Measurements from ENCODE around the gene NEDD4L. TPM values are rescaled to one million over a fixed set of nuclear protein-coding genes. Genes with fewer than 3 reads are reported as not detected.
A peak's percentile ranks its signal among the peaks of the same experiment; 100 is the strongest.

The NEDD4L gene
- total and polyA plus RNA-seq, 8 donors, result 88.0 to 159 (median 95.2) TPM

- H3K27me3 ChIP-seq, result no peaks in the 10 kb centered on the region
- peaks cover 0 to 7% of the 10 kb centered on the region in 2 donors for H3K4me1 ChIP-seq
- intact Hi-C loops (cut with DNase I), result no loop called here
- ATAC-seq (no peak), DNase-seq (no peak)
- TF ChIP-seq CTCF (IDR thresholded peaks at IDR 0.05), result no peak
- H3K4me3 ChIP-seq, result no peak overlapping the region
- no peaks in the 10 kb centered on the region for H3K9me3 ChIP-seq
- H3K27ac ChIP-seq, result no peak overlapping the region
- H3K36me3 ChIP-seq, result peaks cover 0 to 15% of the 10 kb centered on the region in 2 donors
These were observed 208.1 kb downstream of the NEDD4L start for GRCh38 chr18:58252166-58252565.

GRCh38 chr18:58253318-58253717, 209.3 kb downstream of the NEDD4L start:
- no peak for DNase-seq
- no peak for TF ChIP-seq CTCF (IDR thresholded peaks at IDR 0.05)
- intact Hi-C loops (cut with DNase I), result no loop called here

GRCh38 chr18:58253871-58254270, 209.8 kb downstream of the NEDD4L start:
- ATAC-seq (no peak), DNase-seq (no peak)
- H3K9me3 ChIP-seq, result no peaks in the 10 kb centered on the region
- intact Hi-C loops (cut with DNase I), result no loop called here
- peaks cover 0 to 15% of the 10 kb centered on the region in 2 donors for H3K36me3 ChIP-seq
- no peak overlapping the region for H3K27ac ChIP-seq
- no peaks in the 10 kb centered on the region for H3K4me1 ChIP-seq
- H3K4me3 ChIP-seq, result no peak overlapping the region
- TF ChIP-seq CTCF (IDR thresholded peaks at IDR 0.05), result no peak
- no peaks in the 10 kb centered on the region for H3K27me3 ChIP-seq

More at GRCh38 chr18:58253318-58253717, 209.3 kb downstream of the NEDD4L start:
- Histone ChIP-seq H3K4me3 (no peak overlapping the region), H3K27me3 (no peaks in the 10 kb centered on the region), H3K27ac (no peak overlapping the region), H3K4me1 (no peaks in the 10 kb centered on the region), H3K9me3 (no peaks in the 10 kb centered on the region), H3K36me3 (peaks cover 0 to 15% of the 10 kb centered on the region in 2 donors)
- no peak for ATAC-seq

- peaks cover 0 to 15% of the 10 kb centered on the region in 2 donors for H3K36me3 ChIP-seq
- no peaks in the 10 kb centered on the region for H3K4me1 ChIP-seq
- ATAC-seq (no peak), DNase-seq (no peak)
- TF ChIP-seq CTCF (IDR thresholded peaks at IDR 0.05), result no peak
- H3K9me3 ChIP-seq, result no peaks in the 10 kb centered on the region
- no peaks in the 10 kb centered on the region for H3K27me3 ChIP-seq
- H3K27ac ChIP-seq, result no peak overlapping the region
- intact Hi-C loops (cut with DNase I), result no loop called here
- H3K4me3 ChIP-seq, result no peak overlapping the region
These were observed 211.0 kb downstream of the NEDD4L start for GRCh38 chr18:58254873-58255511.

GRCh38 chr18:58255701-58256311, 211.8 kb downstream of the NEDD4L start:
- intact Hi-C loops (cut with DNase I), result no loop called here
- H3K27ac ChIP-seq, result no peak overlapping the region

More at GRCh38 chr18:58255701-58256311, 211.8 kb downstream of the NEDD4L start:
- no peak overlapping the region for H3K4me3 ChIP-seq
- no peaks in the 10 kb centered on the region for H3K4me1 ChIP-seq
- ATAC-seq (peak; percentile 12), DNase-seq (peak in 1 of 4 donors; percentile 70)
- peaks cover 0 to 15% of the 10 kb centered on the region in 2 donors for H3K36me3 ChIP-seq
- TF ChIP-seq CTCF (IDR thresholded peaks at IDR 0.05), result no peak
- no peaks in the 10 kb centered on the region for H3K9me3 ChIP-seq
- H3K27me3 ChIP-seq, result no peaks in the 10 kb centered on the region

Measured in left lung (tissue), 10 donors.